OCI-LY3 (cell line): ENCODE results near the gene CCDC43.

Source experiments
- H2AFZ ChIP-seq: fragments of 200-600, 300-600 bp; shearing (Covaris generic); 2 replicates; pipeline ENCODE4 v1.6.0; 2014; ENCODE audit warnings: antibody characterized with exemption, low read depth, low read length
- H3K27ac ChIP-seq: fragments of 200-600, 300-600 bp; sonication (generic); 2 replicates; pipeline ENCODE4 v1.5.1; 2014; ENCODE audit warnings: mild to moderate bottlenecking, low read length, moderate library complexity, mixed read lengths
- H3K27me3 ChIP-seq: fragments of 200-600, 300-600 bp; sonication (generic); 2 replicates; pipeline ENCODE4 v1.6.1; 2014; ENCODE audit warnings: low read depth, low read length, mixed read lengths
- H3K36me3 ChIP-seq: fragments of 200-600, 300-600 bp; sonication (generic); replicated peaks from 2 replicates; pipeline ENCODE3; 2014; ENCODE audit warnings: low read depth, low read length, mixed read lengths
- H3K4me1 ChIP-seq: fragments of 300-600, 200-600 bp; sonication (generic); 2 replicates; pipeline ENCODE4 v1.6.1; 2014; ENCODE audit warnings: low read length, mixed read lengths
- H3K4me2 ChIP-seq: fragments of 200-600, 300-600 bp; sonication (generic); 2 replicates; pipeline ENCODE4 v1.6.1; 2014; ENCODE audit warnings: low read length, mixed read lengths
- H3K4me3 ChIP-seq: fragments of 300-600, 200-600 bp; sonication (generic); 2 replicates; pipeline ENCODE4 v1.5.1; 2014; ENCODE audit warnings: antibody characterized with exemption, mild to moderate bottlenecking, low read length, moderate library complexity
- H3K79me2 ChIP-seq: fragments of 300-600, 200-600 bp; shearing (Covaris generic); 2 replicates; pipeline ENCODE4 v1.6.1; 2014; ENCODE audit warnings: mild to moderate bottlenecking, low read length, mixed read lengths
- H3K9ac ChIP-seq: fragments of 300-600, 200-600 bp; shearing (Covaris generic); 2 replicates; pipeline ENCODE4 v1.6.0; 2014; ENCODE audit warnings: mild to moderate bottlenecking, low read length, moderate library complexity
- H3K9me3 ChIP-seq: fragments of 200-600, 300-600 bp; shearing (Covaris generic); 2 replicates; pipeline ENCODE4 v1.6.1; 2014; ENCODE audit warnings: low read length, mixed read lengths; ENCODE audit not compliant: insufficient read depth
- H4K20me1 ChIP-seq: fragments of 200-600, 300-600 bp; sonication (generic); 2 replicates; pipeline ENCODE4 v1.6.1; 2016; ENCODE audit warnings: low read length, mixed read lengths; ENCODE audit not compliant: insufficient read depth
- CTCF ChIP-seq: fragments of 200-600, 300-600 bp; sonication (generic); IDR thresholded peaks from 2 replicates; pipeline ENCODE4 v1.5.1; 2014; ENCODE audit warnings: antibody characterized with exemption, low read length, low read depth
- EZH2phosphoT487 ChIP-seq: fragments of 200-600 bp; shearing (Covaris generic); IDR thresholded peaks from 2 replicates; pipeline ENCODE4 v1.6.1; 2018; ENCODE audit warnings: antibody characterized with exemption, mixed run types, low read depth

Gene CCDC43

DNA sequence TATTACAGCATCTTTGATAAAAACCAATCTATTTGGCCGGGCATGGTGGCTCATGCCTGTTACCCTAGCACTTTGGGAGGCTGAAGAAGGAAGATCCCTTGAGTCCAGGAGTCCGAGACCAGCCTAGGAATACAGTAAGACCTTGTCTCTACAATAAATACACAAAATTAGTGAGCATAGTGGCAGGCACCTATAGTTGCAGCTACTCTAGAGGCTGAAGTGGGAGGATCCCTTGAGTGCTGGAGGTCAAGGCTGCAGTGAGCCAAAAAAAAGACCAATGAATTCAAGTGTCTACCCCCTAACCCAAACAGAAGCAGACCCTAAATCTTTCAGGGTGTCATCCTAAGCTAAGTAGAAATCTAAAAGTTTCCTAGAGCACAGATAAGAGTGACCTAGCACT, 40.6 kb downstream of the CCDC43 start:
- Histone ChIP-seq H3K36me3 (no peaks in the 10 kb centered on the region), H3K4me3 (no peak overlapping the region), H3K4me2 (no peak overlapping the region), H3K9ac (no peak overlapping the region), H3K27ac (no peak overlapping the region), H4K20me1 (no peaks in the 10 kb centered on the region), H3K4me1 (no peaks in the 10 kb centered on the region), H3K9me3 (no peaks in the 10 kb centered on the region), H3K27me3 (0 out of 2 replicates have a peak, but pooled peaks cover 5% of the 10 kb centered on the region), H2AFZ (no peak overlapping the region), H3K79me2 (no peaks in the 10 kb centered on the region)
- no peak for TF ChIP-seq CTCF
- no peak for TF ChIP-seq EZH2phosphoT487

- no peak overlapping the region for H3K4me2 ChIP-seq
- no peak overlapping the region for H3K4me3 ChIP-seq
- no peaks in the 10 kb centered on the region for H3K36me3 ChIP-seq
- no peaks in the 10 kb centered on the region for H4K20me1 ChIP-seq
- H3K9me3 ChIP-seq: no peaks in the 10 kb centered on the region
- no peaks in the 10 kb centered on the region for H3K79me2 ChIP-seq
- no peak overlapping the region for H3K27ac ChIP-seq
- H3K27me3 ChIP-seq: 0 out of 2 replicates have a peak, but pooled peaks cover 5% of the 10 kb centered on the region
- no peak overlapping the region for H2AFZ ChIP-seq
- H3K4me1 ChIP-seq: no peaks in the 10 kb centered on the region
- H3K9ac ChIP-seq: no peak overlapping the region
- no peak for TF ChIP-seq EZH2phosphoT487
- TF ChIP-seq CTCF: no peak
Observed at GRCh38 chr17:44647736-44648135, 41.8 kb downstream of the CCDC43 start.

GRCh38 chr17:44646280-44646679, 43.3 kb downstream of the CCDC43 start:
- no peak overlapping the region for H3K27ac ChIP-seq
- H3K9ac ChIP-seq: no peak overlapping the region
- H3K36me3 ChIP-seq: no peaks in the 10 kb centered on the region
- H4K20me1 ChIP-seq: no peaks in the 10 kb centered on the region
- no peaks in the 10 kb centered on the region for H3K9me3 ChIP-seq
- H2AFZ ChIP-seq: no peak overlapping the region
- H3K4me2 ChIP-seq: no peak overlapping the region
- H3K4me3 ChIP-seq: no peak overlapping the region
- H3K4me1 ChIP-seq: no peaks in the 10 kb centered on the region
- peaks cover 5% of the 10 kb centered on the region; the same call in 1 of the 2 replicates for H3K27me3 ChIP-seq
- H3K79me2 ChIP-seq: no peaks in the 10 kb centered on the region
- TF ChIP-seq EZH2phosphoT487: no peak
- TF ChIP-seq CTCF: no peak

- no peaks in the 10 kb centered on the region for H3K36me3 ChIP-seq
- TF ChIP-seq EZH2phosphoT487 (no peak), CTCF (no peak)
- H3K9ac ChIP-seq: no peak overlapping the region
- H2AFZ ChIP-seq: no peak overlapping the region
- H3K4me2 ChIP-seq: no peak overlapping the region
- H4K20me1 ChIP-seq: no peaks in the 10 kb centered on the region
- peaks cover 5% of the 10 kb centered on the region; the same call in 1 of the 2 replicates for H3K27me3 ChIP-seq
- H3K4me1 ChIP-seq: no peaks in the 10 kb centered on the region
- H3K4me3 ChIP-seq: no peak overlapping the region
- H3K27ac ChIP-seq: no peak overlapping the region
- no peaks in the 10 kb centered on the region for H3K79me2 ChIP-seq
- H3K9me3 ChIP-seq: no peaks in the 10 kb centered on the region
Observed at GRCh38 chr17:44645341-44645740, 44.2 kb downstream of the CCDC43 start.
